Measurements from ENCODE around the gene MPZL1.
"Not testable (repeated sequence)": the region's sequence is repeated elsewhere in the genome, so short reads cannot be mapped to it uniquely, and the experiment has no call there.

Gene MPZL1

DNA sequence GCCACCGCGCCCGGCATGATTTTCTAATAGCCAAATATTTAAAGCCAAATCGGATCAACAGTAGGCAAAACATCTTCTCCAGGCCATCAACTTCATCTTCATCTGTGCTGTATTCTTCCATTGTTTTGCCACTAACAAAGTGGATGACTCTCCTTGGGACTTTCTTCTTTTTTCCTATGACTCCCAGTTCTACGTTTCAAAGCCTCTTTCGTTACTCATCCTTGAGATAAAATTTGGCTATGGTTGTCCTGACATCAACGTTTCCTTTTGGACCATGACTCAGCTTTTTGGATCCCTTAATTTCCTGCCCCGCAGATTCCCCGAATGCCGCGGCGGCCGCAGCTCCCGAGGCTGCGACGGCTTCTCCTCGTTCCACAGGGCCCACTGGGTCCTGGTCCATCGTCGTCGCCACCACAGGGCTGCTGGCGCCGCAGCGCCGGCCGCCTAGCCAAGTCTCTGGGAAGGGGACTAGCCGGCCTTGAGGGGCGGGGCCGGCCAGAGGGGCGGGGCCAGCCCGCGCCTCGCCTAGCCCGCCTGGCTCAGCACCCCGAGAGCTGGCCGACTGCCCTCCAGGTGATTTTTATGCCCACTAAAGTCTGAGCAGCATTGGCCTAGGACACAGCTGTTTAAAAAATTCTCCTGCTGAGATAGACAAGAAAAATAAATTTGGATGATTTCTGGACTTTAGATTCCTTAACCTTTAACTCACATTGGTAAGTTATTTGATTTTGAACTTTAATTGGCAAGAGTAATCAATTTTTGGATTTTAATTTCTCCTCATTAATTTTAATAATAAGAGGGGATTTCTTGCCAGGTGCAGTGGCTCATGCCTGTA, 98.3 kb downstream of the MPZL1 start:
- no peak for DNase-seq

DNA sequence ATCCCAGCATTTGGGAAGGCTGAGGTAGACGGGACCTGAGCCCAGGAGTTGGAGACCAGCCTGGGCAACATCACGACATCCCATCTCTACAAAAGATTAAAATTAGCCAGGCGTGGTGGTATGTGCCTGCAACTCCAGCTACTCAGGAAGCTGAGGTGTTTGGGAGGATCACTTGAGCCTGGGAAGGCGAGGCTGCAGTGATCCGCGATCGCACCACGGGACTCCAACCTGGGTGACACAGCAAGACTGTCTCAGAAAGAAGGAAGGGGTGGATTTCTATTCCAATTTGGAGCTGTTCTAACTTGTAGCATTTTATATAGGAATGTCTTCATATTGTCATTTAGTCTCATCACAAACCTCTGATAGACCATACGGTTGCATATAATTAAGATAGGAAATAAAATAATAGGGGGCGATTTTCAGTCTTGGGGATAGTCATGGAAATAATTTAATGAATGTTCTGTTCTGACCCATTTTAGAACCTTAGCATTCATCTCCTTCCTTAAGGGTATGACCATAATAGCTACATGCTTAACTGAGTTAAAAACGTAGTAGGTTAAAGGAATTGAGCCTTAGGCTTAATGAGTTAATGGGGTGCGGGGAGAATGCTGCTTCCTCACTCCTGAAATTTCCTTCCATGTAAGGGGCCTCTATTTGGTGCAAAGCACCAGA, 99.0 kb downstream of the MPZL1 start:
- no peak for DNase-seq

DNA sequence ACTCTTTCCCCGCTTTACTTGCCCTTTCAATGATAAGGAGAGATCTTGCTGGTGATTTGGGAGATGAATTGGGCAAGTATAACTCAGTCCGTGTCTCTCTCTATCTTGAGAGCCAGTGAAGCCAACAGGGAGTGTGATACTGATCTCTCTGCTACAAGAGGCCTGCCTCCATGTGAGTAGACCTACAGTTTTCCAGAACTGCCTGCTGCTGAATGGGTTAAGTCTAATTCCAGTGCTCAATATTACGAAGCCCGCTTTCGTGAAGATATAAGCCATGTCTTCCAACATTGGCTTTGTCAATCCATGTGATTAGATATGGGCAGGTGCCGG, 99.5 kb downstream of the MPZL1 start:
- DNase-seq = no peak

DNA sequence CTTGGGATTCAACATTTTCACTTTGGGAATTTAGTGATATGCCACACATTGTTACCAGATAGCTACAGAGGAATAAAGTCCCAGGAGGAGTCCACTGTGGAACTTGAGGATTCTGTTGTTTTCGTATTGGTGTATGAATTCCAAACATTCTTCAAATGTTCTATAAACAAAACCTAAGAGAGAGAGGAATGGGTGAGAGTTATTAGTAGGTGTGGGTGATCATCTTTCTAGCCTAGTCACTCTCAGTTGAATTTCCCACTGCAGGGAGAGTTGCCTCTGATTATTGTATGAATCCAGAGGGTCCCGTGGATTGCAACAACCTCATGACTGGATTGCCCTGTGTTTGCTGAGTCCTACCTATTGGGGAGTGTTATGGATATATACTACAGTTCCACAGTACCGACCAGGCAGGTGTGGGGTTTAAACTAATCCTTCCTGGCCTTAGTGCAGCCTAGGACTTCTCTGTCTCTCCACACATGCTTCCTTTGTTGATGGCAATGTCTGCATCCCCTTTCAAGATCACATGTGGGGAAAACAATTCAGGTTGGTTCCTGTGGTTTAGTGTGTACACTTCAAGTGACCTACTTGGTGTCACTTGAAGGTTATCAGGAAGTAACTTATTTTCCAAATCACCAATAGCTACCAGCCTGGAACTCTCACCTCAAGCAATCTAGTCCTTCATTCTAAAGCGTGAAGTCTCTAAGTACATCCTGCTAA, 100.3 kb downstream of the MPZL1 start:
- no peak for DNase-seq

DNA sequence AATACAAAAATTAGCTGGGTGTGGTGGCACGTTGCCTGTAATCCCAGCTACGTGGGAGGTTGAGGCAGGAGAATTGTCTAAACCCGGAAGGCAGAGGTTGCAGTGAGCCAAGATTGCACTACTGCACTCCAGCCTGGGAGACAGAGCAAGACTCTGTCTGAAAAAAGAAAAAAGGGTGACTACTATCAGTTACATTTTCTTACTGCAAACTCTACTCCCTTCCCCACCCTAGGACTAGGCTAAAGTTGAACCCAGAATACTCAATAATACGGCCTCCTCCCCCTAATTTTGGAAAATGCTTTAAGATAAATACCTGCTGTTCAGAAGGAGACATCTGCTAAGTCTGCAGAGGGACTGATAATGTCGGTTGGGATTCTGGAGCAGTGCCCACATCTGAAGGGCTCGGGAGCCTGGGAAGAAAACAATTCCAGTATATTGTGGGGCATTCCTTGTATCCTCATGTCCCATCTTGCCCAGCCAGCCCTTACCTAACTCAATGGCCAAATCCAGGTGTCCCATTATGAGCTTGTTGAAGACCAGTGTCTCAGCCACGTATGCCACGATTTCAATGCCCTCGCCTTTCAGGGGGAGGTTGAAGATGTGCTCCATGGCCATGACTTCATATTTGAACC, 102.5 kb downstream of the MPZL1 start:
- no peak for DNase-seq

DNA sequence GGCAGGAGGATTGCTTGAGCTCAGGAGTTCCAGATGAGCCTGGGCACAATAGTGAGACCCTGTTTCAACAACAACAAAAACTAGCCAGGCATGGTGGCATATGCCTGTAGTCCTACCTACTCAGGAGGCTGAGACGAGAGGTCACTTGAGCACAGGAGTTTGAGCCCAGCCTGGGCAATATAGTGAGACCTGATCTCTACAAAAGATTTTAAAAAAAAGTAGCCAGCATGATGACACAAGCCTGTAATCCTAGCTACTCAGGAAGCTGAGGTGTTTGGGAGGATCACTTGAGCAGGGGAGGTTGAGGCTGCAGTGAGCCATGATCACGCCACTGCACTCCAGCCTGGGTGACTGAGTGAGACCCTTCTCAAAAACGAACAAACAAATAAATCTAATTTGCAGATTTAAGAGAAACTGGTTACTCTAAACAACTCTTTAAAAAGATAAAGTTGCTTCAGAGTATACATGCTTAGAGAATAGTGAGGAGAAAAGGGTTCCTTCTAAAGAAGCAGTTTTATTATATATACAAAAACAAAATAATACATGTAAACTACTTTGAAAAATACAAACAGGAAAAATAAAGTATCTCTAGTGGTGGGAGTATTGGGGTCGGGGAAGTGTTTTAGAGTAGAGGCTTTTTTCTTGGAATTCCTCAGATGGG, 103.8 kb downstream of the MPZL1 start:
- DNase-seq = no peak

DNA sequence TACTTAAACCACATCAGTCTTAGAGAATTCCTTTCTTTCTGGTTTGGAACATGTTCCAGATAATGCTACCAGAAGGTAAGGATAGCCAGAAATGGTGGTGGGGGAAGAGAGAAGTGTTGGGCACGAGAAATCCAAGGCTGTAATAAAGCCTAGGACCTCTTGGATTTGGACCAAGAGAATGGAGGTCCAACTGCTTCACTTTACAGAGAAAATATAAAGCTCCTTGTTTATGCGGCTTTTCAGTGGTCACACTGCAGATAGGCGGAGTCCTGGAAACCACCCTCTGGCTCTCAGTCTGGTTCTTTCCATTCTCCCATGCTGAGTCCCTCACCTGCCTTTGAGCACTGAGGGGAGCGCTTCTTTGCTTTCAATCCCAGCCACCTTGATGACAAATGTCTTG, 104.3 kb downstream of the MPZL1 start:
- no peak for DNase-seq

DNA sequence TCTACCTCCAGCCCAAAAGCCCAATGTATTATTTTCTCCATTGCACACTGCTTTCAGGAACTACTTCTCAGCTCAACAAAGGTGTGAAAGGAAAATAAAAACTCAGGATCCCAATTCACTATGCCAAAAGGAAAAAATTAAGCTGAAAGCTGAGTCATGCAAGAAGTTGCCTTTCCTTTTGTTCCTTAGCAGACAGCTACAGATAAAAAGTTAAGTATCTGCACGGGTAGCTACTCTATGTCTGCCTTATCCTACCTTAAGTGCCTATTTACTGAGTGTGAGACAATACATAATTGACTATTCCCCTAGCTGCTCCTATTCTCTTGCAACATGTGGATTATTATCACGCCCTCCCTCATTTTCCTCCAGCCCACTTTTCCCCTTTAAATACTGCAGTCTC, 108.1 kb downstream of the MPZL1 start:
- no peak for DNase-seq

DNA sequence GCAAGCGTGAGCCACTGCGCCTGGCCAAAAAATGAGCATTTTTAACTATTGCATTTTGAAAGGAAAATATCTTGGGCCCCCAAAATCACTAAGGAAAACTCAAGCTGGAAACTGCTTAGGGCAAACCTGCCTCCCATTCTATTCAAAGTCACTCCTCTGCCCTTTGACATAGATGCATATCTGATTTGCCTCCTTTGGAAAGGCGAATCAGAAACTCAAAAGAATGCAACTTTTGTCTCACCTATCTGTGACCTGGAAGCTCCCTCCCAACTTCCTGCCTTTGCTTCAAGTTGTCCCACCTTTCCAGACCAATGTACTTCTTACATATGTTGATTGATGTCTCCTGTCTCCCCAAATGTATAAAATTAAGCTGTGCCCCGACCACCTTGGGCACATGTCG, 108.9 kb downstream of the MPZL1 start:
- not testable (repeated sequence) for DNase-seq

DNA sequence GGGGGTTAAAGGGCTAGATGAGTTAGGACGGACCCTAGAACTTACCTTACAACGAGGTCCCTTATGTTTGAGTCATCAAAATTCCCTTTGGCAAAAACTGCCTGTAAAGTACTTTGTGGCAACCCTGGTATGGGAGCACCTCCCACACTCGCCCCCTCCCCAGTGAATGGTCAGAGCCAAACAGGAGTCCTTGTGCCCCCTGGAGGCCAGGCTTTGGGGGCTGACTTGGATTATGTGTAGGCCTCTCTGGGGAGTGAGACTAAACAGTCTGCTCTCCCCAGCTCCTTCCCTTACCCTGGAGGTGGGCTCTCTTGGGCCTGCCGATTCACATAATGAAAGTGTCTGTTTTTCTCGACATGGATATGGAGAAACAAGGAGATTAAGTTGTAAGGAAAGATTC, 110.9 kb downstream of the MPZL1 start:
- DNase-seq = no peak

DNA sequence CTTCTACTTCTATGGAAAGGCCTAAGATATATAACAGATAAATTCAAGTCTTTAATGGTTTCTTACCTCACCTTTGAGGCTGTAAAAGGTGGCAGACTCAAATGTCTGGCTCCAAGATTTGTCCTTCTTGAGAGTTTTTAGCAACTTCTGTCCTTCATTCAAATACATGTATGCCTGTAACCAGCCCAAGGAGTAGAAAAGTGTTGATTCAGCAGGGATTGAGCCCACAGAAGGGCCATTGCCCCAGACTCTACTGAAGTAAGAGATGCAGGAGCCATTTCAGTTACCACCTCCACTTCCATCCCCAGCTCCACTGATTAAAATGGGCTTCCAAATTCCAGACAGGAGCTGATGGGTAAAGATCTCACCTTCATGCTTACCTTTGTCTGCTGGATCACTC, 112.1 kb downstream of the MPZL1 start:
- no peak for DNase-seq

DNA sequence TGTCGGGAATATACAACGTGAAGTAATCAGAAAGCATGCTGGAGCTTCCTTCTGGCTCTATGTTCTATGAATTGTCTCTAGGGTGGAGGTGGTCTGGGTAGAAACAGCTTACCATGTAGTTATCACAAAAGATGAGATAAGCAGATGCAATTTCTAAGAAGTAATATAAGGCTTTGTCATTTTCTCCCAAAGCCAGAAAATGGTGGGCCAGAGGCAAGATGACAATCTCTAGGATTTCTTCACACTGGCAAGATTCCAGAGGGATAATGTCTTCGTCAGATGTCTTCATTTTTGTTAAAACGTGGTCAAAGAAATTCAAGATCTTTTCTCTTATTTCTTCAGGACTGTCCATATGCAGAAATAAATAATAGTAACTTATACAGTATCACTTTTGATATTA, 114.4 kb downstream of the MPZL1 start:
- DNase-seq = no peak

DNA sequence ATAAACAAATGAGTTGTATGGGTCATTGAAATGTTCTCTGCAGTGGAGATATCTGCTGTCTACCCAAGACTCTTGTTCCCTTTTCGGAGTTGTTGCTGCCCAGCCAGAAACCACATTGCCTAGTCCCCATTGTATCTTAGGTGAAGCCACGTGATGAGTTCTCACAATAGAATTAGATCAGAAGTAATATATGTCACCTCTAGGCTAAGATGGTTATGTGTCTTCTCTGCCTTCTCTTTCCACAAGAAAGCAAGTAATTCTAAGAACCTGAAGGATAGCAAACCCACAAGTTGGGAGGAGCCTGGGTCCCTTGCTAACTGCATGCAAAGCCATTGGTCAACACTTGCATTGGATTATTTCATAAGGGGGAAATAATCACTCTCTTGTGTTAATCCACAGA, 115.5 kb downstream of the MPZL1 start:
- DNase-seq = no peak

DNA sequence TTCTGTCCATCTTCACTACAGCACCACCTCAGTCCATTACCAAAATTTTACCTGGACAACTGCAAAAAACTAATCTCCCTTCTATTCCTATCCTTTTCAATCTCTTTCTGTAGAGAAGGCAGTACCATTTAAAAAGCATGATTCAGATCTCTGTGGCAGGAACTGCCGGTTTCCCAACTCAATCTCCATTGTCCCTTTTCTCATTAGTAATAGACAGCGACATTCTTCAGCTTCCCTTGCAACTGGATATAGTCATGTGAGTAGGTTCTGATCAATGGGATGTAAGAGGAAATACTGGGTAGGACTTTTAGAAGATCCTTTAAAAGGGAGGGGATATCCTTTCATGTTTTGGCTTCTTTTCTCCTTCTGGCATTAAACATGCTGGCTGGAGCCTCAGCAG, 117.2 kb downstream of the MPZL1 start:
- DNase-seq = no peak

All from GDM1 (cell line).